ENCODE results near the gene FARS2.

Gene FARS2

GRCh38 chr6:5307058-5307457 lies 45.7 kb downstream of the FARS2 start:
- POLR2A ChIA-PET = no interaction called here
- CTCF ChIA-PET = interaction anchor here (2.3 kb wide), 1 partner anchor 163 kb away, joined by 9 read pairs; no protein-coding TSS in a partner anchor
- DNase-seq (ENCODE audit: extremely low spot score) = no peak
- TF ChIP-seq FOXM1 (IDR thresholded peaks at IDR 0.05; ENCODE audit: borderline replicate concordance) = no peak
- peak; percentile 64 for TF ChIP-seq PKNOX1 (IDR thresholded peaks at IDR 0.05)
- no peak for TF ChIP-seq BHLHE40 (IDR thresholded peaks at IDR 0.05; ENCODE audit: borderline replicate concordance)
- TF ChIP-seq FOXA1 (IDR thresholded peaks at IDR 0.05) = no peak

GRCh38 chr6:5308066-5308465 lies 46.8 kb downstream of the FARS2 start:
- ChIA-PET POLR2A (no interaction called here), CTCF (no interaction called here)
- DNase-seq (ENCODE audit: extremely low spot score) = no peak
- TF ChIP-seq ZNF384 (IDR thresholded peaks at IDR 0.05) (no peak), NFRKB (IDR thresholded peaks at IDR 0.05) (no peak), CTBP1 (IDR thresholded peaks at IDR 0.05; ENCODE audit: borderline replicate concordance) (no peak), SP1 (IDR thresholded peaks at IDR 0.05) (no peak), FOXM1 (IDR thresholded peaks at IDR 0.05; ENCODE audit: borderline replicate concordance) (no peak), BHLHE40 (IDR thresholded peaks at IDR 0.05; ENCODE audit: borderline replicate concordance) (no peak), TARDBP (IDR thresholded peaks at IDR 0.05) (no peak), ELF4 (IDR thresholded peaks at IDR 0.05) (no peak), PKNOX1 (IDR thresholded peaks at IDR 0.05) (no peak), LEF1 (IDR thresholded peaks at IDR 0.05; ENCODE audit: borderline replicate concordance) (no peak), ARNT (IDR thresholded peaks at IDR 0.05) (no peak), FOXK2 (IDR thresholded peaks at IDR 0.05) (no peak), FOXA1 (IDR thresholded peaks at IDR 0.05) (no peak), HDGF (IDR thresholded peaks at IDR 0.05; ENCODE audit: borderline replicate concordance) (no peak), SUZ12 (IDR thresholded peaks at IDR 0.05) (no peak), L3MBTL2 (conservative IDR thresholded peaks at IDR 0.05) (no peak)

GRCh38 chr6:5314191-5314865 lies 53.0 kb downstream of the FARS2 start:
- no peak for DNase-seq (ENCODE audit: extremely low spot score)
- ChIA-PET POLR2A (no interaction called here), CTCF (no interaction called here)
- TF ChIP-seq LEF1 (IDR thresholded peaks at IDR 0.05; ENCODE audit: borderline replicate concordance) = no peak
- TF ChIP-seq PKNOX1 (IDR thresholded peaks at IDR 0.05) = no peak
- no peak for TF ChIP-seq L3MBTL2 (conservative IDR thresholded peaks at IDR 0.05)
- TF ChIP-seq SUZ12 (IDR thresholded peaks at IDR 0.05) = no peak
- TF ChIP-seq HDGF (IDR thresholded peaks at IDR 0.05; ENCODE audit: borderline replicate concordance) = no peak
- TF ChIP-seq FOXK2 (IDR thresholded peaks at IDR 0.05) = no peak
- TF ChIP-seq CTBP1 (IDR thresholded peaks at IDR 0.05; ENCODE audit: borderline replicate concordance) = no peak
- TF ChIP-seq ARNT (IDR thresholded peaks at IDR 0.05) = no peak
- no peak for TF ChIP-seq NFRKB (IDR thresholded peaks at IDR 0.05)
- TF ChIP-seq TARDBP (IDR thresholded peaks at IDR 0.05) = no peak
- no peak for TF ChIP-seq BHLHE40 (IDR thresholded peaks at IDR 0.05; ENCODE audit: borderline replicate concordance)
- TF ChIP-seq ELF4 (IDR thresholded peaks at IDR 0.05) = no peak

- no peak for DNase-seq (ENCODE audit: extremely low spot score)
- TF ChIP-seq CTBP1 (IDR thresholded peaks at IDR 0.05; ENCODE audit: borderline replicate concordance) (no peak), PKNOX1 (IDR thresholded peaks at IDR 0.05) (peak; percentile 50)
- CTCF ChIA-PET = interaction anchor here (0.5 kb wide), 1 partner anchor 71 kb away, joined by 3 read pairs; no protein-coding TSS in a partner anchor
- POLR2A ChIA-PET = interaction anchor here (1.5 kb wide), 1 partner anchor 10 kb away, joined by 3 read pairs; no protein-coding TSS in a partner anchor
Observed at GRCh38 chr6:5315881-5316280, 54.6 kb downstream of the FARS2 start.

GRCh38 chr6:5316951-5317350 lies 55.6 kb downstream of the FARS2 start:
- ChIA-PET POLR2A (interaction anchor here (1.5 kb wide), 1 partner anchor 11 kb away, joined by 3 read pairs; no protein-coding TSS in a partner anchor), CTCF (no interaction called here)
- no peak for TF ChIP-seq LEF1 (IDR thresholded peaks at IDR 0.05; ENCODE audit: borderline replicate concordance)
- no peak for DNase-seq (ENCODE audit: extremely low spot score)

- DNase-seq (ENCODE audit: extremely low spot score) = no peak
- TF ChIP-seq FOXA1 (IDR thresholded peaks at IDR 0.05) (no peak), L3MBTL2 (conservative IDR thresholded peaks at IDR 0.05) (no peak), LEF1 (IDR thresholded peaks at IDR 0.05; ENCODE audit: borderline replicate concordance) (no peak), ZNF384 (IDR thresholded peaks at IDR 0.05) (no peak), ARNT (IDR thresholded peaks at IDR 0.05) (no peak), FOXK2 (IDR thresholded peaks at IDR 0.05) (no peak), HDGF (IDR thresholded peaks at IDR 0.05; ENCODE audit: borderline replicate concordance) (no peak), BHLHE40 (IDR thresholded peaks at IDR 0.05; ENCODE audit: borderline replicate concordance) (no peak), SUZ12 (IDR thresholded peaks at IDR 0.05) (no peak), ELF4 (IDR thresholded peaks at IDR 0.05) (no peak), CTBP1 (IDR thresholded peaks at IDR 0.05; ENCODE audit: borderline replicate concordance) (no peak), SP1 (IDR thresholded peaks at IDR 0.05) (no peak), FOXM1 (IDR thresholded peaks at IDR 0.05; ENCODE audit: borderline replicate concordance) (no peak)
Observed at GRCh38 chr6:5318617-5319272, 57.4 kb downstream of the FARS2 start.

More at GRCh38 chr6:5318617-5319272, 57.4 kb downstream of the FARS2 start:
- CTCF ChIA-PET = no interaction called here
- POLR2A ChIA-PET = no interaction called here
